ENCODE measurements around the gene BMP10.
A peak's percentile ranks its signal among the peaks of the same experiment; 100 is the strongest.

BMP10 gene

DNA sequence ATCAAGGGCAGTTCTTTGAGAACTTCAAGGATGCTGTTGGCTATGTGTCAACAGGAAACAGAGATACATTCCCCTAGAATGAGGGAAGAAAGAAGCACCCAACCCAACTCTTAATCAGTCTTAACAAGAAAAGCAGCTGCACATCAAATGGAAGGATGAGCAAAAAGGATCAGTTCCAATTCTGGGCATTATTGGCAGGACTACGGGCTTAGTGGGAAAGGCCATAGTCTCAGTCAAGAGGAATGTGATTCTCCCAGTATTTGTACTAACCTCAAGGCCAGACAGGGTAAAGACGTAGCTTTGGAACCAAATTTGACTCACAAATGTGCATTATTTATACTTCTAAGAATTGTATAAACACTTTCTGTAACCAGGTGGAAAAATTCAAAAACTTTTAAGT, 18.2 kb downstream of the BMP10 start:
- DNase-seq (ENCODE audit: low read depth in 2 of 2), result no peak

DNA sequence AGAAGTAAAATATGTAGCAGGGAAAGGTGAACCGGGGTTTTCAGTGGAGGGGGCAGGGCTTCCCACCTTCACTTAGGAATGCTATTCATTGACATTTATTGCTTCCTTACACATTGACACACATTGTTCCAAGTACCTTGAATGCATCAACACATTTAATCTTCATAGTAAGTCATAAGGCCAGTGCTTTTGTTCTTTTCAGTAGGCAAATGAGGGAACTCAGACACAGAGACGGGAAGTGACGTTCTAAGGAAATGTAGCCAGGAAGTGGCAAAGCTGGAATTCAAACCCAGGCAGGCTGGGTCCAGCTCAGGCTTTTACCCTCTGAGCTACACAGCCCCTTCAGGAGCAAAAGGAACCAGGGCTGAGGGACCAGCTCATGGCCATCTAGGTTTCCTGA, 20.7 kb downstream of the BMP10 start:
- DNase-seq (ENCODE audit: low read depth in 2 of 2), result no peak

DNA sequence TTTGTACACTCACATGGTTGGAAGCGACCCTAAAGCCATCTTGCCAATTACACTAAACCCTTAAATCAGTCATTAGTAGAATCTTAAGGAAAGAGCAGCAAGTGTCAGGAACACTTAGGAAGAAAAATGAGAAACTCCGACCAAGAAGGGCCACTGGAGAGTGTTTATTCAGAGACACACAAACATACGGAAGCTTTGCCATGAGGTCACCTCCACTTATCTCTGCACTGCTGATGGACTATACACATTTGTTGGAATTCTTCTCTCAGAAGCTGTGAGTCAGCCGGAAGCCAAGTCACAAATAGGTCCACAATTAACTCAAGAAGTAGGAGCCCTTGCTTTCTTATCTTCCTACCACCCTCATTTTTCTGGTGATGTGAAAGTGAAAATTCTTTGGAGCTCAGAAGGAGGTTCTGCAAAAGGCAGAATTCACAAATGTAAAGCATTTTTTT, 21.6 kb downstream of the BMP10 start:
- no peak for DNase-seq (ENCODE audit: low read depth in 2 of 2)

DNA sequence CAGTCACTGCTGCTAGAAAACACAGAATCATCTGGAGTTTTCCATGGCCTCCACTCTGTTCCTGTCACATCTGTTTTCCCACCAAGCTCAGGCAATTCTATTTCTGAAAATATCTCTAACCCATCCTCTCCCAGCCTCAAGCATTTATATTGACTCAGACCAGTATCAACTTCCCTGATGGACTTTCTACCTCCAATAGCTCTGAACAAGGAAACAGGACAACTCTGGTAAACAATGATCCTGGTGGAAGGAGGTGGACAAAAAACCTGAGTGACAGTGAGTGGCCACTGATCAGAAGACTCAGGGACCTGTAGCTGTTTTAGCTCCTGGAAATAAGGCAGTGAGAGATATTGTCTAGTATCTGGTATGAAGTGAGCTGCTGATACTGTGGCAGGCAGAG, 23.4 kb downstream of the BMP10 start:
- no peak for DNase-seq (ENCODE audit: low read depth in 2 of 2)

DNA sequence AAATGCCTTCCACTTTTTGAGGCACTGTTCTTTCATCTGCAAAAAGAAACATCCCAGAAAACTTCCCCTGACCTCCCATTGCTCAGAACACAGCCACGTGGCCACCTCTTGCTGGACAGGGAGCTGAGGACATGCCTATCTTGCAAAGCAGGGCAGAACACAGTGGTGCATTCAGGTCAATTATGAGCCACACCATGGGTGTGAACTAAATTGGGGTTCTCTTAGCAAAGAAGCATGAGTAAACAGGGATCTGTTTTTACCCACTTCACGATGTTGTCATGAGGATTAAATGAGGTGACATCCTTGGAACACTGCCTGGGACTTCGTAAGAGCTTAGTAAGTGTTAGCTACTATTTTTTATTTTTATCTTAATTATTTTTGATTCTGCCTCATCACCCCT, 25.1 kb downstream of the BMP10 start:
- no peak for DNase-seq (ENCODE audit: low read depth in 2 of 2)

DNA sequence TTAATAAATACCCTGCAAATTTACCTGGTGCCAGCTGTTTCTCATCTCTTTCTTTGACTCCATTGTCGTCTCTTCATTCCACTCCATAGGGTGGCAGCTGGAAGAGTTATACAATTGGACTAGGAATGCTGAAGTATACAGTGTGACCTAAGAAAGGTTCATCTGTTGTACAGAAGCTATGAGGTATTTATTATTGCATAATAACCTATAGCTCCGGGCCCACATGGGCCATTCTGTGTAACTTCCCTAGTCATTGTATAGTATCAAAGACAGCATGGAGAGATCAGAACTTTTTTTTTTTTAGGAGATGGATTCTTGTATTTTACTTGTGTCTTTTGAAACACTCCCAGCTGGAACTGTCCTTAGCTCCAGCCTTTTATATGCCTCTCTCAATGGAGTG, 26.2 kb downstream of the BMP10 start:
- DNase-seq (ENCODE audit: low read depth in 2 of 2), result no peak

DNA sequence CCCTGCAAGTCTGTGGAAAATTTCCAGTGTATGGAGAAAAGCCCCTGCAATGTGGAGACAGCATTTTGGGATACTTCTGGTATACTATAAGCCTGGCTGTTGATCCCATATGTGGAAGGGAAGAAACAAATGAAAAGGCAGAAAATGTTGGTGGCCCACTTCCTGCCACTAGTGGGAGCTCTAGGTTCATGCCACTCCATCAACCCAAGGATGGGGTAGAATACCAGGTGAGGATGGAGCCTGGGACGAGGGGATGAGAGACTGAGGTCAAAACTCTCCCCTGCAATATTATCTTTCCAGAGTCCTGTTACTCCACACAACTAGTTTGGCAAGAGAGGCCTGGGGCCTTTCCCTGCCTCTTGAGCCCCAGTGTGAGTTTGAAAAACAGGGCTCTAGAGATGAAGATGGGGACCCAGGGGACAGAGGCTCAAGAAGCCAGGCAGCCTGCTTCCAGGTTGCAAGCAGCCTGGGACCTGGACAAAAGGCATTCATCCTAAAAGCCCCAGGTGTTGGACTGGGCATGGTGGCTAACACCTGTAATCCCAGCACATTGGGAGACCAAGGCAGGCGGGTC, 31.9 kb downstream of the BMP10 start:
- no peak for DNase-seq (ENCODE audit: low read depth in 2 of 2)

DNA sequence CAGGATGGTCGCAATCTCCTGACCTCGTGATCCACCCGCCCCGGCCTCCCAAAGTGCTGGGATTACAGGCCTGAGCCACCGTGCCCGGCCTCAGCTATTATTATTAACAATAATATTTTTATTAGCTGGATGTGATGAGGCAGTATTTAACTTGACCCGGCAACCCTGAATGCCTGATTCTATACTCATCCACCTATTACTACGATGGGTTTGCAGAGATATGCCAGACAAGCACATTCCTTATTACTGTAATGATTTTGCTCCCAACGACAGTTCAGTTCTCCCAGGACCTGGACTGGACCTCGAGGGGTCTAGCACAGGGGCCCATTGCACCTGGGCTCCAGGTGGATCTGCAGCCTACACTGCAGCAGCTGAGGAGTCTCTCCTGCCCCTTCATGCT, 32.6 kb downstream of the BMP10 start:
- DNase-seq (ENCODE audit: low read depth in 2 of 2), result no peak

DNA sequence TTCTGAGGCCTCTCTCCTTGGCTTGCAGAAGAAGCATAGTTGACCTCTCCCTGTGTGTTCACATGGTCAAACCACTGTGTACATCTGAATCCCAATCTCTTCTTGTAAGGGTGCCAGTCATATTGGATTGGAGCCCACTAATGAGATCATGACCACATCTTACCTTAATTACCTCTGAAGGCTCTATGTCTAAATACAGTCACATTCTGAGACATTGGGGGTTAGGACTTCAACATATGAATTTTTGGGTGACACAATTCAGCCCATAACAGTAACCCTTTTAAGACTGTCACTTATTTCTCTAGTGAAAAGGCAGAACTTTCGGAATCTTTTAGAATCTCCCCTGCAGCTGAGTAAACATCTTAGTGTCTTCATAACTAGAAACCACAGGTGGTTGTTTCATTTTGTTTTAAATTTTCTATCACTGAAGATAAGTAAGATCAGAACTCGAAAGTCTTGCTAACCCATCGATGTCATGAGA, 33.3 kb downstream of the BMP10 start:
- no peak for DNase-seq (ENCODE audit: low read depth in 2 of 2)

DNA sequence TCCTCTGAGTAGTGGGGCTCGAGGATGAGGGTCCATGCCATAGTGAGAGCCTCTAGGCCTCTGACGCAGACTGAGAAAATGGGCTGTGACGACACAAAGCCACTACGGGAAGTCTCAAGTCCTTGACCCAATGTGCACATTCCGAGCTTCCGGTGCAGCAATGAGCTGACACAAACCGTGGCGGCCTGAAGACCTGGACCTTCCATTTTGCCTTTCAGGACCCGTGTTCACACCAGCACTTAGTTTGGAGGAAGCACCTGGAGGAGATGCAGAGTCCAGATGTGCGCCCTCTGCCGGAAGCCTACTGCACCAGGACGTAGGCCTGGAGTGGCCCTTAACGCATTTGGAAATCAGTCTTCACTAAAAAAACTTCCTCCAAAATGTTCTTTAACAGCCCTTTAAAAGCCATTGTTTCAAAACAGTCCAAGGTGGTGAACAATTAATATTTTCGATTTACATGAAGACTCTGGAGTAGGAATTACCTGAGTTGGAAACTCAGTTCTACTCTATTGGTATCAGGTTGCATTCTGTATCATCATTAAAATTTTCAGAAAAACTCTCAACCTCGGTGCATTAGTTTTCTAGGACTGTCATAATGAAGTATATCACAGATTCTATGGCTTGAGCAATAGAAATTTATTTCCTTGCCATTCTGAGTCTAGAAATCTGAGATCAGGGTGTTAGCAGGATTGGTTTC, 33.9 kb downstream of the BMP10 start:
- peak; percentile 38 to 41 for DNase-seq (ENCODE audit: low read depth in 2 of 2)

DNA sequence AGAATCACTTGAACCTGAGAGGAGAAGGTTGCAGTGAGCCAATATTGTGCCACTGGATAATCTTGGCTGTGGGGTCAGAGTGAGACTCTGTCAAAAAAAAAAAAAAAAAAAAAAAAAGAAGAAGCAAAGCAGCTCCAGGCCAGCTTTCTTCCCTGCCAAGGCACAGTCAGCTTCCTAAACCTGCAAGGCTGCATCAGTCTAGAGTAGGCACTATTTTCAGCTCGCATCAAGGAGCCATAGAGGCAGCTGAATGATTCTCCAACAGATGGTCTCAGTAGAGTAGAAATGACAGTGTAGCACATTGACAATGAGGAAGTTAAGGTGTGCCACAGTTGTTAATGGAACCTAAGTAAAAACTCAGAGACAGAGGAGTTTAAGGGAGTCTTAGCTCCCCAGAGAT, 35.6 kb downstream of the BMP10 start:
- no peak for DNase-seq (ENCODE audit: low read depth in 2 of 2)

DNA sequence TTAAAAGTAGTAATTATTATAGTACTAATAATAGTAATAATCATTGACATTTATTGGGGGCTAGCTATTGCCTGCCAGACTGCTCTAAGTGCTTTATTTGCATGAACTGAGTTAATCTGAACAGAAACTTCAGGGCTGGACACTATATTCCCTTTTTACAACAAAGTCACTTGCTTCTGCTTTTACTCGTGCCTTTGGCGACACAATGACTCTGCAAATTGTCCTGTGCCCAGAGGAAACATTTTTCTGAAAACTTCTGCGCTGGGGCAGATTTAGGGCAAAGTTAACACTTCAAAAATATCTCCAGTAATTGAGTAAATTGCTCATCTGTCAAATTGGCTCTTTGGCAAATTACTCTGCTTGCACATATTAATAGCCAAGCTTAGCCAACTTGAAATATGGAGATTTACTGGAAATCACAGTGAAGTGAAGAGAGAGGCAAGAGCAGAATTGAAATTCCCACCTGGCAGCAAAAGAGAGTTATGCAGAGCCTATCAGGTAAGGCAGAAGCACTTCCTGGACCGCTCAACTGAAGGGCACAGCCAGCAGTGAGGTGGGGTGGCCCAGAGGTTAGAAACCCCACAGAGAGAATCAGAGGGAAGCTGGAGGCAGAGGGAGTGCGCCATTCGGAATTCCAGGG, 36.3 kb downstream of the BMP10 start:
- DNase-seq (ENCODE audit: low read depth in 2 of 2), result no peak

DNA sequence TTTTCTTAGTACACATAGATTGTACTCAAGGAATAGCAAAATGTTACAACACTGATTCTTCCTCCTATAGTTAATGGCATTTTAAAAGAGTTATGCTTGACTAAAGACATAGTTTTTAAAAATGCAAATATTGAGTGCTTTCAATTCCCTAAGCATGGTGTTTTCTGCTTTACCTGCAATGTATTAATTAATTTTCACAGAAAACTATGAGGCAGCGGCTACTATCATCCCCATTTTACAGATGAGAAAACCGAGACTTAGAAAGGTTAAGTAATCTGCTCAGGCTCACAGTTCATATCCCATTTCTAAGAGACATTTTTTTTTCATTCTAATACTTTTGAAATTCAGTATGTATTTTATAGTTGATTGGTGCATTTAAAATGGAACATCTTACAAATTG, 38.0 kb downstream of the BMP10 start:
- DNase-seq (ENCODE audit: low read depth in 2 of 2), result no peak

DNA sequence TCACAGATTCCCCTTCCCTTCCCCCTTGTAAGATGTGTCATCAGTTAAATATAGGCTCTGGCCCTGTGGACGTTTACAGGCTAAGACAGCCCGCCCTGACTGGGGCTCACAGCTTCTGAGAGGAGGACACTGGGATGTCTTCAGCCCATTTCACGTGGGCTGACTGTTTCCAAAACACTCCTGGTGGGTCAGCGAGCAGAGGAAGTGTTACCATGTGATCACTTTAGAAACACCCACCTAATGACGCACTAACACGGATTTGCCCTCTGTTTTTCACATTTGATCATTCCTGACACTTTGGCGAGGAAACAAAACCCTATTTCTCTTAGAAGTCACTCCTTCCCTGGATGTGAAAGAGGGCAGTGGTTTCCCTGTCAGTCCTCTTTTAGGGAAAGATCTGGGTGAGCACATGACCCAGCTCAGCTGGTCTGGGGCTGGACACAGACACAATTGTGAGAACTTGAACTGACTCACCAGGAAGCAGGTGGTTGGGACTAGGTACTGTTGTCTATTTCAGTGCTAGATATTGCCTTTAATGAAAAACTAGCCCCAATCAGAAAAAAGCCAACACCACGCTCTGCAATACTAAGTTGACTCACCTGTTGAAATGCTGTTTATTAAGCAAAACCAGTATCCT, 38.8 kb downstream of the BMP10 start:
- peak; percentile 12 for DNase-seq (ENCODE audit: low read depth in 2 of 2)

DNA sequence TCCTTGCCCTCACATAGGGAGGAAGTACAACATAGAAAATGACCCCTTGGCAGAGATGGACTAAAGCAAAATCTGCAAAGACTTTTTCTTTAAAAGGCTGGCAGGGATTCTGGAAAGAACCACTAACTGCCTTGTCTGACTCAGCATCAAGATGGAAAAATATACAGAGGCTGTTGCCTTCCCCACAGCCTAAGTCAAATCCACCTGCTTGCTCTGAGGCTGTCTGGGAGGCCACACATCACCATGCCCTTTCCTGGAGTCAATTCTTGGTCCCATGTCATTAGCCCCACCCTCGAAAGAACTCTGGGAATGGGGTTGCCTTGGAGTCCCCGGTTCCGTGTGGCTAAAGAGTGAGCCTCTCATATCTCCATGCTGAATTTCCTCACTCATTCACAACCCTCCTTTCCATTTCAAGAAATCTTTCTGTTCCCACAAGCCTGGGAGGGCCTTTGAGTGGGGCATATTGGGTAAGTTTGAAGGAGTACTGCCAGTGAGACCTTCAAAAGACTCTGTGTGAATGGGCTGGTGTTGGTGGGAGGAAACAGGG, 39.4 kb downstream of the BMP10 start:
- DNase-seq (ENCODE audit: low read depth in 2 of 2), result no peak

DNA sequence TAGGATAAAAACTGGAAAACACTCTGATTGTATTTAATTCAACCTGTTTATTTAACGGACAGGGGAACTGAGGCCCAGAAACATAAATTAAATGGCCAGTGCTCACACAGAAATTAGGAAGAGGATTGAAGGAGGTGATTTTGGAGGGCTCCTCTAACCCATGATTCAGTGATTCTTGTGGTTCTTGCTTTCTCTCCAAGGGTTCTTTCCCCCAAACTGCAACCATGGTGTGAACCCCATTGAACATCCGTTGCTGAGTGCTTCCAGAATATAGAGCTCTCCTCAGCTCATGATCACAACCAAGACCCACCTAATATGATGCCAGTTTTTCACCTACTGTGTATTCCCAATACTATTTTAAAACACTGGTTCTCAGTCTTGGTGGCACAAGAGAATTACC, 41.4 kb downstream of the BMP10 start:
- DNase-seq (ENCODE audit: low read depth in 2 of 2), result no peak

DNA sequence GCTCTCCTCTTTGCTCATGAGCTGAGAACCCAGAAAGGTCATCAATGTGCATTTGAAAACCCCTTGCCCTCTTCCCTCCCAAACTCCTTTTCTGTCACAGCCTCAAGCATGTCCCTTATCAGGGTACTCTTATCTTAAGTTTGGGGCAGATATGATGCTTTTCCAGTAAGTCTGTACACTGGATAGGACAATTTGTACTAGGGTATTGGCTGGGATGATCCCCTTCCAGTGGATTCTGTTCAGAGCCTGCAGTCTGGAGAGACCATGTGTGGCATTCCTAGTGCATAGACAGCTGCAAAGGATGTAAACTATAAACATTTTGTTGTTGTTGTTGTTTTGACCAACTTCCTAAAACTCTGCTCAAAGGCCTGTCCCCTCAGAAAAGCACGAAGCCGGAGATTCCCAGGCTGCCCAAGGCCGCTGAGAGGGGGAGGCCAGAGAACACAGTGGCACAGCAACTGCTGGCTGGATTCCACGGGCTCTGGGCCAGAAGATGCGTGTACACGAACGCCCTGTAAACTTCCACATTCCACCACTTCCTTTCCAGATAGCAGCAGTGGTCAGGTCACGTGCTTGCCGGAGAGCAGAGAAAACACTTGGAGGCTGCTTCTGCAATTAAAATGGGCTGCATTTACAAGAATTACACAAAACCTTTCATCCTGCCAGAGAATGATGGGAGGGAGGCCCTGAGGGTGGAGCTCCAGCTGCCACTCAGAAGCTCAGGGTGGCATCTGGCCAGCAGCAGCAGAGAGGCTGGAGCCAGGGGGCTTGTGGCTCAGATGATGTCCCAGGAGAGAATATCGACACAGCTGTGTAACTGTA, 42.1 kb downstream of the BMP10 start:
- peak; percentile 19 to 34 for DNase-seq (ENCODE audit: low read depth in 2 of 2)

DNA sequence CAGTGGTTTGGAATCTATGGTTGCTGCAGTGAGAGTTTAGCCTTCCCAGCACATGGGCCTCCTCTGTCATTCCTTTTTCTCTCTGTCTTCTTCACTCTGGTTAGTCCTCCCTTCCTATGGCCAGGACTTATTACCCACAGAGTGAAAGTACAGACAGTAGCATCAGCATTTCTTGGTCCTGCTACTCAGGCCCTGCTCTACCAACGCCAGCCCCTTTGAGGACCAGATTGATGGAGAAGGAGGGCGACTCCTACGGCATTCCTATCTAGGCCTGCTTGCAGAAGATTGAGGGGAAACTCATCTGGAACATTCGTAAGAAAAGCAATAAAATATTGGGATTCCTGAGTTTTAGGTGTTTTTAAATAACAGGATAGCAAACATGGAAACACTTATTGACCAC, 43.5 kb downstream of the BMP10 start:
- DNase-seq (ENCODE audit: low read depth in 2 of 2), result no peak

DNA sequence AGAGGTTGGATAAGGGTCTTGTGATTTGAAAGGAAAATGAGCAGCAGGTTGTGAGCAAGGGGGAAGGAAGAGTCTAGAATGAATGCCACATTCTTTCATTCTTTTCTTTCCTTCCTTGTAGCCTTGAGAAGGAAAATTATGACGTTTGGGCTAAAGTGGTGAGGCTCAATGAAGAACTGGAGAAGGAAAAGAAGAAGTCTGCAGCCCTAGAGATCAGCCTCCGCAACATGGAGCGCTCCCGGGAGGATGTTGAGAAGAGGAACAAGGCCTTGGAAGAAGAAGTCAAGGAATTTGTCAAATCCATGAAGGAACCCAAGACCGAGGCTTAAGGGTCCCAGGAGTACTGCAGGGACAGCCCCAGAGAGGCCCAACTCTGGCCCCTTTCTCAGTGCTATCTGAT, 45.3 kb downstream of the BMP10 start:
- DNase-seq (ENCODE audit: low read depth in 2 of 2), result no peak

DNA sequence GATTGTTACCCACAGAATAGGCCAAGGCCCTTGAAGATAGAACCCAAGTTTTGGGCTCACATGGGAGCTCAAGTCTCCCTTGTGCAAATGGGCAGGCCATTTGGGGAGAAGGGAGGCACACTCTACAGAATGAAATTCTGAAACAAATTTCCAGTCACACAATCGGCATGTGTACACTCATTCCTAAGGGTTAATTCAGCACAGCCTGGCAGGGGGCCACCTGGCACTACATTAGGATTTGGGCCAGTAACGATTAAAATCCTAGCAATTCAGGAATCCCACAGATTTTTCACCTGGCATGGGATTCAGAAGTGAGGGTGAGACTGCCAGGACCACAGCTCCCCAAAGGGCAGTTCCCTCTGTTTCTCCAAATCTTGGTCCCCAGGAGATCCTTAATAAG, 46.4 kb downstream of the BMP10 start:
- no peak for DNase-seq (ENCODE audit: low read depth in 2 of 2)

DNA sequence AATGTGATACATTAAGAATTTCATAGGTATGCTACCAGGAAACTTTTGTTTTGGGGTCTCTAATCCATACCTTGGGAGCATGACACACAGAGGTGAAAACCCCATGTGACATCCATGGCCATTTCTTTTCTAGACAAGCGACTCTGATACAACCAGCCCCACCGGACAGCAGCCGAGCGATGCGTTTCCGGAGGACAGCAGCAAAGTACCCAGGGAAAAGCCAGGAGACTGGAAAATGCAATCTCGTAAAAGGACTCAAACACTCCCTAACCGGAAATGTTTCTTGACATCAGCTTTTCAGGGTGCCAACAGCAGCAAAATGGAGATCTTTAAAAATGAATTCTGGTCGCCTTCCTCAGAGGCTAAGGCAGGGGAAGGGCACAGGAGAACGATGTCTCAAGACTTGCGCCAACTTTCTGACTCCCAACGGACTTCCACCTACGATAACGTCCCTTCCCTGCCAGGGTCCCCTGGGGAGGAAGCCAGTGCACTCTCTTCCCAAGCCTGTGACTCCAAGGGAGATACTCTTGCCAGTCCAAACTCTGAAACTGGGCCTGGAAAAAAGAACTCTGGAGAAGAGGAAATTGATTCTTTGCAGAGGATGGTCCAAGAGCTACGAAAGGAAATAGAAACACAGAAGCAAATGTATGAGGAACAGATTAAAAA, 48.9 kb downstream of the BMP10 start:
- no peak for DNase-seq (ENCODE audit: low read depth in 2 of 2)
